PC-9 (cell line): ENCODE results near the gene ZNF384.

Experiments used
- EZH2 ChIP-seq: fragments of 200-600 bp; sonication (generic); IDR thresholded peaks from 2 replicates; pipeline ENCODE4 v1.8.0; 2017; ENCODE audit warnings: antibody characterized with exemption, low read depth
- TF ChIP-seq, protein P1 (sequence below): fragments of 200-600 bp; sonication (generic); conservative IDR thresholded peaks from 2 replicates; pipeline ENCODE4 v1.6.1; 2017; ENCODE audit warnings: mixed run types, antibody characterized with exemption, mild to moderate bottlenecking, moderate library complexity

DNA sequence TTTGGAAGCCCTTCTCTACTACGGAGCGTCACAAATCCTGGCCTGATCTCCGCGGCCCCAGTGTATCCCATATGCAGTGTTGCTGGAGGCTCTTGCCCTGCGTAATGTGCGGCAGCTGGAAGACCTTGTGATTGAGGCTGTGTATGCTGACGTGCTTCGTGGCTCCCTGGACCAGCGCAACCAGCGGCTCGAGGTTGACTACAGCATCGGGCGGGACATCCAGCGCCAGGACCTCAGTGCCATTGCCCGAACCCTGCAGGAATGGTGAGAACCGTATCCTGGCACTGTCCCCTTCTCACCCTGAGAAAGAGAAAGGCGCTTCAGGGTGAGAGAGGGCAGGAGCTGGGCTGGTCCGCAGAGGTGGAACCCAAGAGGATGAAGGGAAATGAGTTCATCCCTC lies 40.0 kb upstream of the ZNF384 start:
- TF ChIP-seq, protein P1, sequence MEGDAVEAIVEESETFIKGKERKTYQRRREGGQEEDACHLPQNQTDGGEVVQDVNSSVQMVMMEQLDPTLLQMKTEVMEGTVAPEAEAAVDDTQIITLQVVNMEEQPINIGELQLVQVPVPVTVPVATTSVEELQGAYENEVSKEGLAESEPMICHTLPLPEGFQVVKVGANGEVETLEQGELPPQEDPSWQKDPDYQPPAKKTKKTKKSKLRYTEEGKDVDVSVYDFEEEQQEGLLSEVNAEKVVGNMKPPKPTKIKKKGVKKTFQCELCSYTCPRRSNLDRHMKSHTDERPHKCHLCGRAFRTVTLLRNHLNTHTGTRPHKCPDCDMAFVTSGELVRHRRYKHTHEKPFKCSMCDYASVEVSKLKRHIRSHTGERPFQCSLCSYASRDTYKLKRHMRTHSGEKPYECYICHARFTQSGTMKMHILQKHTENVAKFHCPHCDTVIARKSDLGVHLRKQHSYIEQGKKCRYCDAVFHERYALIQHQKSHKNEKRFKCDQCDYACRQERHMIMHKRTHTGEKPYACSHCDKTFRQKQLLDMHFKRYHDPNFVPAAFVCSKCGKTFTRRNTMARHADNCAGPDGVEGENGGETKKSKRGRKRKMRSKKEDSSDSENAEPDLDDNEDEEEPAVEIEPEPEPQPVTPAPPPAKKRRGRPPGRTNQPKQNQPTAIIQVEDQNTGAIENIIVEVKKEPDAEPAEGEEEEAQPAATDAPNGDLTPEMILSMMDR = no peak
- no peak for TF ChIP-seq EZH2
